NCI-H2196 treated with DMSO at 0.1 percent for 48 hours (cell line): ENCODE measurements around the gene CD1B.
"Not testable (repeated sequence)": the region's sequence is repeated elsewhere in the genome, so short reads cannot be mapped to it uniquely, and the experiment has no call there.

Experiments
- DNase-seq: peaks from one replicate; lab custom pipeline; 2025; ENCODE audit not compliant: unreplicated experiment; lab: John Stamatoyannopoulos, UW

Gene CD1B

DNA sequence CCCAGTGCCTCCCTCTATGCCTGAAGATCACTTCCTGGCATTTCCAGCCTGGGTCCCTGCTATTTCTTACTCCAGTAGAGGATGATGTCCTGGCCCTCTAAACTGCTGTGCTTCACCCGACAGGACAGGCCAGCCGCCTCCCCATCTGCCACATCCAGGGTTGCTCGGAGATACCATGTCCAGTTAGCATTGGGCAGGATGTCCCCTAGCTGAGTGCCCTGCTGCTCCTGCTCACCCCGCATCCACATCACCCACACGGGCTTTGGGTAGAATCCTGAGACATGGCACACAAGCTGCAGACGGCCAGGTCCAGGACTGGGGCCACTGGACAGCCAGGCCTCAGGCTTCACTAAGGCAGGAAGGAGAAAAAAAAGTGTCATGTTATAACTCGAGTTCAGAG, 2.0 kb downstream of the CD1B start:
- DNase-seq: no peak

DNA sequence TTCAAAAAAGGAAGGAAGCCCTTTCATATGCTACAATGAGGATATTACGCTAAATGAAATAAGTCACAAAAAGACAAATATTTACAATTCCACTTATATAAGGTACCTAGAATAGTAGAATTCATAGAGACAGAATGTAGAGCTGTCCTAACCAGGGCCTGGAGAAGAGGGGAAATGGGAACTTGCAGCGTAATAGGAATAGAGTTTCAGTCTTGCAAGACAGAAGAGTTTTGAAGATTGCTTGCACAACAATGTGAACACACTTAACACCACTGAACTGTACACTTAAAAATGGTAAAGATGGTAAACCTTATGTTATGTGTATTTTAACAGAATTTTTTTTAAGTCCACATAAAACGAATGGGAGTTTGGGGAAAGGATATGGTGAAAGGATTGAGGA, 2.9 kb downstream of the CD1B start:
- DNase-seq: no peak

DNA sequence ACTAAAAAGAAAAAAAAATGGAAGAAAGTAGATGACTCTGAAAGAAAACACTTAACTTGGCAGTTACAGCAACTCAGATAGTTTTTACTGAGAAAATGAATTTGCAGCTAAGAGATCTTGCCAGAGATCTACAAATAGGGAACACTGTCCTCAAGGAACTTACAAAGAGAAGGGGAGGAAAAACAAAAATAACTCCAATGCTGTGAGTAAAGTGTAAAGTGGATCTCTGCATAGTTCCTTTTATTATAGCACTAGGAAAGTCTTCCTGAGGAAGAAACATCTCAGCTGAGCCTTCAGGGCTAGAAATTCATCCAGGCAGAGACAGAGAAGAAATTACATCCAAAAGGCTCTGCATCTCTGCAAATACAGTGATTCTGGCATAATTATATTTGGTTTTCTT, 3.9 kb downstream of the CD1B start:
- DNase-seq: no peak

DNA sequence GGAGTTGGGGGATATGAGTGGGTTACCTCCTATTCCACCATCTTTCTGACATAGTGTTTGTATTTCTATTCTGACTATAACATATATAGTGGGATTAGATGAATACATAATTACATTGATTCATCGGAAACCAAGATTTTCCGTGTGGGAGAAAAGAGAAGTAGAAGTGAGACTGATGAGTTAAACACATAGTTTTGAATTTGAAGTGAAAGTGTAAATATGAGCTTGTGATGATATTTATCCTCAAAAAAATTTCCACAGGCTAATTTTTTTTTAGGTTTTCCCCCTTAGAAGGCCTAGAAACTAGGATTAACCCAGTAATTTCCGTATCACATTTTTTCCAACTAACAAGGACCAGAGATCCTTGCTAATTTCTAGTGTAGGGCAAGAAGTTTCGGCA, 6.9 kb downstream of the CD1B start:
- no peak for DNase-seq

DNA sequence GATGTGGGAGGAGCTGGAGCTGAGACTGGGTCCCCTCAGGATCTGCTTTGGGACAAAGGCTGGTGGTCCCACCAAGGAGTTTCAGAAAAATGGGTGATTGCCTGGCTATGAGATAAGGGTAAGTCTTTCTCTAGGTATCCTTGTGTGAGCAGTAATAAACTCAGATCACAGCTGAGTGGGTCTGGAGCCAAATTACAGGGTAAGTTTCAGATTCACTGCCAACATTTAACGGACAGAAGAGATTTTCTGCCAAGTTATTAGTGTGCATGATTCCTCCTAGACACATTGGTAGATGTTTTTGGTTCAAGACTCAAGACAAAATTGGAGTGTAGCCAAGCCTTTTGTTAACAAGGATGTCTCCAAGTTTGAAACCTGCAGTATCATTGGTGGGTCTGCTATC, 7.5 kb downstream of the CD1B start:
- no peak for DNase-seq

DNA sequence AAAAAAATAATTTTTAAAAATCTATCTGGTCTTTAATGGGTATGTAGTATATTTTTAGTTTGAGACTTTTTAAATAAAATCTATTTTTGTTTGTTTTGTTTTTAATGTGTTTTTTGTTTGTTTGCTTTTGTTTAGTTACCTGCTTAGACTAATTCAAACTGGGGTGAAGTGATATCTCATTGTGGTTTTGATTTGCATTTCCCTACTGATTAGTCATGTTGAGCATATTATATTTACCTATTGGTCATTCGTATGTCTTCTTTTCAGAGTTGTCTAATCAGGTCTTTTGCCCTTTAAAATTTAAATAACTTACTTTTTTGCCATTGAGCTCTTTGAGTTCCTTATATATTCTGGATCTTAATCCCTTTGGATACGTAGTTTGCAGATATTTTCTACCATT, 20.3 kb downstream of the CD1B start:
- DNase-seq: no peak

DNA sequence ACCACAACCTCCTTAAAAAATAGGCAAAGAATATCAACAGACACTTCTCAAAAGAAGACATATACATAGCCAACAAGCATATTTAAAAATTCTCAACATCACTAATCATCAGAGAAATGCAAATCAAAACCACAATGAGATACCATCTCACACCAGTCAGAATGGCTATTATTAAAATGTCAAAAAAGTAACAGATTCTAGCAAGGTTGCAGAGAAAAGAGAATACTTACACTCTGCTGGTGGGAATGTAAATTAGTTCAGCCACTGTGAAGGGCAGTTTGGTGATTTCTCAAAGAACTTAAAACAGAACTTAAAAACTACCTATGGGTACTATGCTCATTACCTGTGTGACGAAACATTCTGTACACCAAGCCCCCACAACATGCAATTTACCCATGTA, 20.7 kb downstream of the CD1B start:
- no peak for DNase-seq

DNA sequence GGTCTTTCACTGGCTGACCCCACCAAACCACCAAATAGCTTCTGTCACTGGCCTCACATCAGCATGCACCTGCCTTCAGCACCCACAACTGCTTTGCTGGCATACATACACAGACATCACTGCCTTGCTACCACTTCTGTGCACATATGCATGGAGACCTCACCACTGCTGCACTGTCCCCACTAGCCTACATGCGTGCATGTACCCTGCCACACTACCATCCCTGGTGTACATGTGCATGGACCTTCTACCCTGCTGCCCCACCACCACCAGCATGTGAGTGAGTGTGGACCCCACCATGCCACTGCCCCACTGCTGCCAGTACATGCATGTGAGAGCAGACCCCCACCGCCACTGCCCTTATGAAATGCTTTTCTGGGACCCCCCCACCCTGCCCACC, 35.5 kb downstream of the CD1B start:
- no peak for DNase-seq

DNA sequence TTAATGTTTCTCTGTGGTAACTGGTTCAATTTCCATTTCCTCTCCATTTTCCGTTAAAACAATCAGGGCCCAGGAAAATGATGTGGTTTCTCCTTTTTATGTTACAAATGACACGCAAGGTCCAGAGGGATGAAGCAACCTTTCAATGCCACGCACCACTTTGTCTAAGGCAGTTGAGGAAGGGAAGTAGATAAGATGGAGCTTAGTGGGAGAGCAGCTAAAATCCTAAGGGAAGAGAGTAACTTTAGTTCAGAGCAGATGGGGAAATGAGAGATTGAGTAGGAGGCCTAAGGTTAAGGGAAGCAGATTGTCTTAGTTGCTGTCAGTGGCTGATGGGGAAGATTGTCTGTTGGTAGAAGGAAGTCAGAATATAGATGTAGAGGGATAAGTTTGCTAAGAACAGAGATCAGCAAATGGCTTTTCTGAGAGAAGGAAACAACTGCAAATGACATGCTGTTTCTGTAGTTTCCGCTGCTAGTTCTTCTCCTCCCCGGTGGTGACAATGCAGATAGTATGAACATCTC, 40.9 kb downstream of the CD1B start:
- DNase-seq: no peak

DNA sequence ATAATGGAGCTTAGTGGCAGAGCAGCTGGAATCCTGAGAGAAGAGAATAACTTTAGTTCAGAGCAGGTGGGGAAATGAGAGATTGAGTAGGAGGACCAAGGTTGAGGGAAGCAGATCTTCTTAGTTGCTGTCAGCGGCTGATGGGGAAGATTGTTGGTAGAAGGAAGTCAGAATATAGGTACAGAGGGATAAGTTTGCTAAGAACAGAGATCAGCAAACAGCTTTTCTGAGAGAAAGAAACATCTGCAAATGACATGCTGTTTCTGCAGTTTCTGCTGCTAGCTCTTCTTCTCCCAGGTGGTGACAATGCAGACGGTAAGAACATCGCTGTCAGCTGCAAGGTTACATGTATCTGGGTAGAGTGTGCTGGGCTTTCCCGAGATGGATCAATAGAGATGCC, 41.5 kb downstream of the CD1B start, which contains the start of gene CD1C:
Gene CD1C (plus strand): TSS at position 113 of the 400 bp plus-strand sequence. CDS start 142 bp downstream, at position 255.
- DNase-seq: no peak

DNA sequence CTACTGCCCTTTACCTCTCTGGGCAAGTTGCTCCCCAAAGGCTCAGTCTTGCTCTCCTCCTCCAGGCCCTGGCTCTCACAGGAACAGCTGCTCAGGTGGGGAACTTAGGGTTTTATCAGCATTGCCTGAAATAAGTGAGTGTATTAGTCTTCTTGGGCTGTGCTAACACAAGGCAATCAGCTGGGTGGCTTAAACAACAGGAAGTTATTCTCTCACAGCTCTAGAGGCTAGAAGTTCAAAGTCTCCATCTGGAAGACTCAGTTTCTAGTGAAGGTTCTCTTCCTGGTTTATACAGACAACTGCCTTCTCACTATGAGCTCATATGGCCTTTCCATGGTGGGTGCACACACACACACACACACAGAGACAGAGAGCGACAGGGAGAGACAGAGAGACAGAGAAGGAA, 44.4 kb downstream of the CD1B start:
- no peak for DNase-seq

DNA sequence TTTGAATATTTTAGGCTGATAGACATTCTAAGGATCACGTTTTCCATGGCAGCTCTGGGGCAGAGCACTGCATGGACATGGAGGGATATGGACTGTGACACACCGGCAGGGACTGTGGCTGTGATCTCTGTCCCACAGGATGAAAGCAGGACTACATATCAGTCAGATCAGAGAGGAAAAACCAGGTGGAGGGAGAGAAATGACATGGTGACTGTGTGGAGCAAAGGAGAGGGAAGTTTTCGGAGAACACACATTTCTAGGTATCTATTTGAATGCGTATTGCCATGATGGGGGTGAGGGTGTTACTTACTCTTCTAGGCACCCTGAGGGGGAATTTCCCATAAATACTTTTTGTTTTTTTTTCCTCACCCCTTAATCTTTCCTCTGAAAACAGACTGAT, 44.8 kb downstream of the CD1B start:
- DNase-seq: no peak

DNA sequence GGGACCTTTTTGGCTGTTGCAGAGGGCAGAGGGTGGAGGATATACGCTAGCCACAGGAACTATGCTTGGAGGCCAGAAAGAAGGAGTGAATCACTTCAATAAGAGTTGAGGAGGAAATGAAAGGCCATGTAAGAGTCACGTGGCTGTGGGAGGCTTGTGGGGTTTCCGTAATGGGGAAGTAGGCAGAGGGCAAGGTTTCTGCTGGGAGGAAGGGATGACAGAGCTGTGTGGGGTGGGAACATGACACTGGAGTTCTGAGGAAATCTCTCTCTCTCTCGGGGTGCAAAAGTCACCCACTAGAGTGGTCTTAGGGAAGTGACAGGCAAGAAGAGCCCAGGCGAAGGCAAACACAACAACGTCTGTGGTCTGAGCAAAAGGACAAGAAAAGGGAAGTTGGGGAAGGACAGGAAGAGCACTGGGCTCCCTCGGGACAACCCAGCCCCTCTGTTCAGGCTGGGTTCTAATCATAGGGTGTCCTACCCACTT, 45.5 kb downstream of the CD1B start:
- no peak for DNase-seq

DNA sequence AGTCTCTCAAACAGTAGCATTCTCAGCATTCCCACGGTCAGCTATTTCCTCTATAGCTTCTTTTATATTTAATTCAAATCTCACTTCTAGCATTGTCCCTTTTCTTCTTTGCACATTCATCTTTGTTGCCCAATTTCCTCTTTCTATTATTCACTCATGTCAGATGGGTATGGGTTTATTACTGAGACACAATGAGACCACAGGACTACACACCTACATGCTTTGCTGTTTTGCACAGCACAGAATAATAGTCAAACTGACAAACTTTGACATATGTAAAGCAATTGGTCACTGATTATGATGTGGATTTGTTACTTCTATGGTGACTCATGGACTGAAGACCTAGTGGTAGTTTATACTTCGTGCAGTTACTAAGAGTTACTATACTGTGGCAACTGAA, 47.4 kb downstream of the CD1B start:
- DNase-seq: no peak

DNA sequence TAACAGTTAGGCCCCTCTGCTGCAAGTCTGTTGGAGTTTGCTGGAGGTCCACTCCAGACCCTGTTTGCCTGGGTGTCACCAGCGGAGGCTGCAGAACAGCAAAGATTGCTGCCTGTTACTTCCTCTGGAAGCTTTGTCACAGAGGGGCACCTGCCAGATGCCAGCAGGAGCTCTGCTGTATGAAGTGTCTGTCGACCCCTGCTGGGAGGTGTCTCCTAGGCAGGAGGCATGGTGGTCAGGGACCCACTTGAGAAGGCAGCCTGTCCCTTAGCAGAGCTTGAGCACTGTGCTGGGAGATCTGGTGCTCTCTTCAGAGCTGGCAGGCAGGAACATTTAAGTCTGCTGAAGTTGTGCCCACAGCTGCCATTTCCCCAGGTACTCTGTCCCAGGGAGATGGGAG, 48.9 kb downstream of the CD1B start:
- not testable (repeated sequence) for DNase-seq
